Neuronal stem cell (in vitro differentiated cells): ENCODE data around the gene MELTF. TPM values are rescaled to one million over a fixed set of nuclear protein-coding genes. Genes with fewer than 3 reads are reported as not detected.

Experiments
- DNase-seq: peaks from one replicate; pipeline ENCODE4 v3.0.0-alpha.2; 2013; ENCODE audit warnings: low spot score
- H2AFZ ChIP-seq: one replicate; pipeline ENCODE4 v1.6.1; 2013; ENCODE audit warnings: mild to moderate bottlenecking, low read length, inconsistent platforms
- H2AK5ac ChIP-seq: 2 replicates; pipeline ENCODE4 v1.6.1; 2013; ENCODE audit warnings: low read depth, mild to moderate bottlenecking, inconsistent platforms, low read length, moderate library complexity, mixed read lengths
- H2BK120ac ChIP-seq: 2 replicates; pipeline ENCODE4 v1.6.1; 2013; ENCODE audit warnings: low read depth, mild to moderate bottlenecking, inconsistent platforms, low read length, moderate library complexity, mixed read lengths
- H2BK12ac ChIP-seq: one replicate; pipeline ENCODE4 v1.6.1; 2013; ENCODE audit warnings: low read length, inconsistent platforms
- H2BK15ac ChIP-seq: 2 replicates; pipeline ENCODE4 v1.6.1; 2013; ENCODE audit warnings: mild to moderate bottlenecking, low read length, inconsistent platforms, mixed read lengths
- H2BK5ac ChIP-seq: one replicate; pipeline ENCODE4 v1.6.1; 2013; ENCODE audit warnings: inconsistent platforms, mild to moderate bottlenecking, low read length, moderate library complexity
- H3K14ac ChIP-seq: one replicate; pipeline ENCODE4 v1.6.1; 2013; ENCODE audit warnings: low read length, inconsistent platforms
- H3K18ac ChIP-seq: 2 replicates; pipeline ENCODE4 v1.6.1; 2013; ENCODE audit warnings: low read length, inconsistent platforms
- H3K23ac ChIP-seq: 2 replicates; pipeline ENCODE4 v1.6.1; 2013; ENCODE audit warnings: low read depth, mild to moderate bottlenecking, mixed read lengths, low read length, inconsistent platforms; ENCODE audit not compliant: poor library complexity
- H3K27ac ChIP-seq: replicated peaks from 3 replicates; pipeline ENCODE4 v1.5.1; 2013; ENCODE audit warnings: low read length, inconsistent platforms
- H3K27me3 ChIP-seq, 3 experiments: 2 replicates each; pipeline ENCODE4 v1.6.1; 2013; ENCODE audit warnings: low read length in 3 of 3, mild to moderate bottlenecking in 2 of 3, inconsistent platforms in 1 of 3, low read depth in 1 of 3, mixed read lengths in 1 of 3, moderate library complexity in 1 of 3; ENCODE audit not compliant: control insufficient read depth in 3 of 3, insufficient read depth in 3 of 3
- H3K36me3 ChIP-seq, 2 donors: replicated peaks in 1 of 2; 2 replicates each; pipeline ENCODE4 v1.6.1; 2013; ENCODE audit warnings: low read length in 2 of 2; ENCODE audit not compliant: control insufficient read depth in 2 of 2, insufficient read depth in 2 of 2
- H3K4ac ChIP-seq: 2 replicates; pipeline ENCODE4 v1.6.1; 2013; ENCODE audit warnings: inconsistent platforms, mild to moderate bottlenecking, low read length, moderate library complexity
- H3K4me1 ChIP-seq, 2 donors: 1 replicate in 1 of 2; 2 replicates in 1 of 2; pipeline ENCODE4 v1.6.1; 2013; ENCODE audit warnings: low read length in 2 of 2, low read depth in 1 of 2; ENCODE audit not compliant: control insufficient read depth in 2 of 2, insufficient read depth in 1 of 2
- H3K4me2 ChIP-seq: one replicate; pipeline ENCODE4 v1.6.1; 2013; ENCODE audit warnings: mild to moderate bottlenecking, low read length, inconsistent platforms; ENCODE audit not compliant: insufficient read depth, poor library complexity, severe bottlenecking
- H3K4me3 ChIP-seq, 2 donors: 2 replicates each; pipeline ENCODE4 v1.5.1; 2013; ENCODE audit warnings: low read length in 2 of 2, mild to moderate bottlenecking in 2 of 2, inconsistent platforms in 1 of 2, moderate library complexity in 1 of 2
- H3K79me1 ChIP-seq: one replicate; pipeline ENCODE4 v1.6.1; 2013; ENCODE audit warnings: low read depth, mild to moderate bottlenecking, inconsistent platforms, low read length, moderate library complexity
- H3K9ac ChIP-seq: one replicate; pipeline ENCODE4 v1.6.1; 2013; ENCODE audit warnings: mild to moderate bottlenecking, low read depth, low read length, inconsistent platforms; ENCODE audit not compliant: poor library complexity
- H3K9me3 ChIP-seq, 2 donors: replicated peaks in 1 of 2; 2 replicates each; pipeline versions ENCODE3 to v1.6.1; 2013; ENCODE audit warnings: low read length in 2 of 2, mild to moderate bottlenecking in 2 of 2, inconsistent platforms in 1 of 2, low read depth in 1 of 2, mixed read lengths in 1 of 2, moderate library complexity in 1 of 2; ENCODE audit not compliant: control insufficient read depth in 2 of 2, insufficient read depth in 1 of 2
- H4K8ac ChIP-seq: one replicate; pipeline ENCODE4 v1.6.1; 2013; ENCODE audit warnings: low read depth, mild to moderate bottlenecking, inconsistent platforms, low read length, moderate library complexity
- H4K91ac ChIP-seq: one replicate; pipeline ENCODE4 v1.6.1; 2013; ENCODE audit warnings: low read length, low read depth, mild to moderate bottlenecking, inconsistent platforms; ENCODE audit not compliant: poor library complexity
- WGBS, 2 donors: extraction: QIAGEN DNeasy Blood & Tissue Kit; methylation state at CpG; one replicate each; pipeline ENCODE4 v1.1.7; 2013; ENCODE audit warnings: missing lambda C conversion rate in 2 of 2, mixed read lengths in 1 of 2; ENCODE audit not compliant: insufficient read length in 2 of 2, insufficient replicate concordance in 1 of 2; ENCODE audit errors: extremely low coverage in 2 of 2; 5-methylcytosine and 5-hydroxymethylcytosine counted together
- polyA plus RNA-seq, 2 experiments: library from polyadenylated mRNA; stranded (reverse); fragments of 200-250 nt; gene quantifications; one replicate each; pipeline ENCODE4 v1.2.3, GENCODE V29; 2013

The MELTF gene
- polyA plus RNA-seq (2013, experiment 1 of 2), result 4.6 TPM
- 5.0 TPM for polyA plus RNA-seq (2013, experiment 2 of 2)

- Histone ChIP-seq H3K4ac (peak within 1 kb of the TSS; percentile 76), H2BK120ac (no peak within 1 kb of the TSS), H2BK15ac (peak within 1 kb of the TSS; percentile 98), H2AK5ac (peak within 1 kb of the TSS; percentile 99), H3K4me3 (peak within 1 kb of the TSS; percentile 50 to 84), H3K18ac (peak within 1 kb of the TSS; percentile 91), H3K36me3 (no peaks in the 10 kb centered on the region), H3K27me3 (peaks cover 5 to 50% (median 14%) of the 10 kb centered on the region in 3 experiments), H2BK5ac (peak within 1 kb of the TSS; percentile 66), H4K8ac (peak within 1 kb of the TSS; percentile 65), H3K23ac (peak within 1 kb of the TSS; percentile 55), H3K4me1 (peaks cover 0 to 3% of the 10 kb centered on the region in 2 donors), H4K91ac (peak within 1 kb of the TSS; percentile 85), H3K79me1 (no peaks in the 10 kb centered on the region), H3K14ac (peak within 1 kb of the TSS; percentile 71), H3K4me2 (peak within 1 kb of the TSS; percentile 98), H3K9ac (peak within 1 kb of the TSS; percentile 60), H3K9me3 (no peaks in the 10 kb centered on the region), H3K27ac (no peak within 1 kb of the TSS), H2BK12ac (no peak within 1 kb of the TSS), H2AFZ (peak within 1 kb of the TSS; percentile 95)
- peak; percentile 76 for DNase-seq
- WGBS, 2 donors, result no CpG with 5 or more reads among the region's 60 CpGs
Measured at GRCh38 chr3:197029511-197030167, at the start of gene MELTF. MELTF (minus strand) TSS chr3:197029817; CDS start chr3:197029702, 115 bp downstream.

GRCh38 chr3:197076415-197076814 is 46.8 kb upstream of the MELTF start:
- H3K23ac ChIP-seq, result no peak overlapping the region
- no peak overlapping the region for H3K4ac ChIP-seq
- no peak overlapping the region for H3K4me2 ChIP-seq
- H4K91ac ChIP-seq, result no peak overlapping the region
- DNase-seq, result no peak
- H3K14ac ChIP-seq, result no peak overlapping the region
- H3K27ac ChIP-seq, result no peak overlapping the region
- no peak overlapping the region for H3K9ac ChIP-seq
- no peaks in the 10 kb centered on the region for H3K27me3 ChIP-seq
- no peak overlapping the region for H2BK5ac ChIP-seq
- no peak overlapping the region for H2BK12ac ChIP-seq
- H4K8ac ChIP-seq, result no peak overlapping the region
- peaks cover 0 to 43% of the 10 kb centered on the region in 2 donors for H3K36me3 ChIP-seq
- peaks cover 0 to 11% of the 10 kb centered on the region in 2 donors for H3K4me1 ChIP-seq
- WGBS, 2 donors, result no CpG with 5 or more reads among the region's 4 CpGs
- H3K9me3 ChIP-seq, result no peaks in the 10 kb centered on the region
- H2BK15ac ChIP-seq, result no peak overlapping the region
- no peak overlapping the region for H2AFZ ChIP-seq
- H3K18ac ChIP-seq, result no peak overlapping the region
- no peak overlapping the region for H2AK5ac ChIP-seq
- no peak overlapping the region for H3K4me3 ChIP-seq
- H2BK120ac ChIP-seq, result no peak overlapping the region
- no peaks in the 10 kb centered on the region for H3K79me1 ChIP-seq

GRCh38 chr3:197068077-197068476 is 38.5 kb upstream of the MELTF start:
- no peak overlapping the region for H2BK12ac ChIP-seq
- H3K36me3 ChIP-seq, result peaks cover 2 to 40% of the 10 kb centered on the region in 2 donors
- no peaks in the 10 kb centered on the region for H3K4me1 ChIP-seq
- H2AFZ ChIP-seq, result no peak overlapping the region
- H3K27me3 ChIP-seq, result no peaks in the 10 kb centered on the region
- no peak overlapping the region for H3K9ac ChIP-seq
- no peak overlapping the region for H2AK5ac ChIP-seq
- H3K9me3 ChIP-seq, result no peaks in the 10 kb centered on the region
- H3K4me2 ChIP-seq, result no peak overlapping the region
- H3K14ac ChIP-seq, result no peak overlapping the region
- H4K8ac ChIP-seq, result no peak overlapping the region
- no CpG with 5 or more reads among the region's 1 CpG for WGBS, 2 donors
- H2BK15ac ChIP-seq, result no peak overlapping the region
- no peak overlapping the region for H3K4me3 ChIP-seq
- no peak overlapping the region for H3K23ac ChIP-seq
- H3K4ac ChIP-seq, result no peak overlapping the region
- no peaks in the 10 kb centered on the region for H3K79me1 ChIP-seq
- no peak overlapping the region for H3K27ac ChIP-seq
- no peak overlapping the region for H2BK120ac ChIP-seq
- H3K18ac ChIP-seq, result no peak overlapping the region
- no peak overlapping the region for H2BK5ac ChIP-seq
- no peak overlapping the region for H4K91ac ChIP-seq
- DNase-seq, result no peak

GRCh38 chr3:197064771-197065170 is 35.2 kb upstream of the MELTF start:
- Histone ChIP-seq H3K9me3 (no peaks in the 10 kb centered on the region), H2AK5ac (no peak overlapping the region), H4K8ac (no peak overlapping the region), H3K4ac (no peak overlapping the region), H2BK5ac (no peak overlapping the region), H3K27ac (no peak overlapping the region), H3K27me3 (no peaks in the 10 kb centered on the region), H2BK12ac (no peak overlapping the region), H2BK120ac (no peak overlapping the region), H3K36me3 (peaks cover 2 to 69% of the 10 kb centered on the region in 2 donors), H3K4me2 (no peak overlapping the region), H3K9ac (no peak overlapping the region), H3K4me3 (no peak overlapping the region), H4K91ac (no peak overlapping the region), H3K4me1 (no peaks in the 10 kb centered on the region), H2AFZ (no peak overlapping the region), H3K79me1 (no peaks in the 10 kb centered on the region), H3K23ac (no peak overlapping the region), H3K18ac (no peak overlapping the region), H2BK15ac (no peak overlapping the region), H3K14ac (no peak overlapping the region)
- DNase-seq, result no peak
- WGBS, 2 donors, result no CpG with 5 or more reads among the region's 1 CpG
